Lung (tissue), 12 donors: Measurements from ENCODE around the gene ADI1. TPM values are rescaled to one million over a fixed set of nuclear protein-coding genes. Genes with fewer than 3 reads are reported as not detected.

Source experiments
- ATAC-seq: fragments of 200-7000 bp; cut with Tn5 transposase; one replicate; pipeline ENCODE4 v1.9.1; 2020; ENCODE audit warnings: moderate number of reproducible peaks; ENCODE audit not compliant: insufficient read depth, low FRiP score
- DNase-seq, 3 donors: peaks; one replicate each; pipeline ENCODE4 v3.0.0-alpha.2; 2013 to 2017
- H3K27ac ChIP-seq, 2 donors: one replicate each; pipeline ENCODE4 v1.5.1; 2013; ENCODE audit warnings: mild to moderate bottlenecking in 2 of 2, moderate library complexity in 2 of 2, control low read depth in 1 of 2, inconsistent platforms in 1 of 2, low read depth in 1 of 2, low read length in 1 of 2
- H3K27me3 ChIP-seq, 3 donors: one replicate each; pipeline ENCODE4 v1.5.1; 2013; ENCODE audit warnings: low read length in 2 of 3; ENCODE audit not compliant: control insufficient read depth in 3 of 3, insufficient read depth in 3 of 3
- H3K36me3 ChIP-seq, 4 donors: one replicate each; pipeline ENCODE4 v1.5.1; 2013; ENCODE audit warnings: low read length in 4 of 4, mild to moderate bottlenecking in 1 of 4, moderate library complexity in 1 of 4; ENCODE audit not compliant: control insufficient read depth in 4 of 4, insufficient read depth in 4 of 4
- H3K4me1 ChIP-seq, 5 donors: one replicate each; pipeline ENCODE4 v1.5.1; 2013; ENCODE audit warnings: low read length in 5 of 5, mild to moderate bottlenecking in 2 of 5, moderate library complexity in 1 of 5; ENCODE audit not compliant: control insufficient read depth in 5 of 5, insufficient read depth in 5 of 5
- H3K4me3 ChIP-seq: one replicate; pipeline ENCODE4 v1.5.1; 2013; ENCODE audit warnings: mild to moderate bottlenecking, control low read depth, moderate library complexity
- H3K9ac ChIP-seq, 2 donors: one replicate each; pipeline ENCODE4 v1.5.1; 2013; ENCODE audit warnings: low read length in 2 of 2, control low read depth in 1 of 2; ENCODE audit not compliant: insufficient read depth in 1 of 2
- H3K9me3 ChIP-seq, 4 donors: one replicate each; pipeline ENCODE4 v1.5.1; 2013; ENCODE audit warnings: low read length in 3 of 4, mild to moderate bottlenecking in 1 of 4, moderate library complexity in 1 of 4; ENCODE audit not compliant: control insufficient read depth in 4 of 4, insufficient read depth in 3 of 4
- CTCF ChIP-seq: IDR thresholded peaks from 2 replicates; pipeline ENCODE4 v1.5.1; 2012; ENCODE audit warnings: mild to moderate bottlenecking; ENCODE audit errors: control extremely low read depth, extremely low read depth
- WGBS, 2 donors: extraction: QIAGEN DNeasy Blood & Tissue Kit; methylation state at CpG; one replicate each; pipeline ENCODE4 v1.1.7; 2013; 5-methylcytosine and 5-hydroxymethylcytosine counted together
- polyA plus RNA-seq, 2 donors: library from polyadenylated mRNA; stranded (reverse); fragments of 200-250 nt; gene quantifications; one replicate each; pipeline ENCODE4 v1.2.1, GENCODE V29; 2013
- total RNA-seq, 2 donors: library from RNA; depleted of rRNA in 1 of 2; stranded (reverse); fragments of >200 nt in 1 of 2; gene quantifications; one replicate each; pipeline ENCODE4 v1.2.1, GENCODE V29; 2014 to 2021
- donor health status: control.
- donor health status: control.
- donor health status: Bipolar disorder and iron deficiency.
- donor health status: healthy.
- donor health status: DM: yes; HTN: yes; CAD: no.

ADI1 gene
- total and polyA plus RNA-seq, 4 donors, result 46.8 to 65.2 (median 55.9) TPM

GRCh38 chr2:3470856-3471737 is 48.2 kb downstream of the ADI1 start:
- peak in 1 of 3 donors; percentile 48 for DNase-seq
- Histone ChIP-seq H3K9me3 (no peaks in the 10 kb centered on the region), H3K4me3 (no peak overlapping the region), H3K36me3 (peaks cover 0 to 47% (median 33%) of the 10 kb centered on the region in 4 donors), H3K27ac (peak overlapping the region; percentile 35 to 54), H3K4me1 (peaks cover 0 to 9% (median 2%) of the 10 kb centered on the region in 5 donors), H3K9ac (no peak overlapping the region), H3K27me3 (no peaks in the 10 kb centered on the region)
- whole genome bisulfite sequencing, 2 donors, result 84 to 85% methylated on average over 17 of the region's 17 CpGs
- no peak for ATAC-seq
- no peak for TF ChIP-seq CTCF

DNA sequence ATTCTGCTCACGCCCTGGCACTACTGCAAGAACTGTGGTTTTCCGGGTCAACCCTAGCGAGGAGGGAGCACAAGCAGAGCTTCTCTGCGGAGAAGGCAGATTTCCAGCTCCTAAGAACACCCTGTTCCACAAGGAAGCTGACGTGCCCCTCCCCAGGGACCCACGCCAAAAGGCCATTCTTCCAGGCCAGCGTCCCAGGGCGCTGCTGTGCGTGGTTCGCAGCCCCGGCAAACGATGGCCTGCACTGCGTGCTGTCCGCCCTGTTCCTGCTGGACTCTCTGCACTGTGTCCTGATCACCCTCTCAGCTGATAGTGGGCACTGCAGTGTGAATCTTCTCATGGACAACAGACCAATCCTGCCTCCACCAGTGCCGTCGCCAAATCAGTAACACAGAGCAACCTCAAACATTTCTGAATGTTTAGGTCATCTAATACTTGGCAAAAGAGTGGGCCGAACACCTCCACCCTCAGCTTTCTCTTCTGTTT is 49.1 kb downstream of the ADI1 start:
- no peak overlapping the region for H3K4me3 ChIP-seq
- H3K27ac ChIP-seq, result peak overlapping the region; percentile 35 to 90
- H3K9me3 ChIP-seq, result no peaks in the 10 kb centered on the region
- DNase-seq (peak in 1 of 3 donors; percentile 36), ATAC-seq (peak; percentile 73)
- 67 to 86% methylated on average over 17 of the region's 17 CpGs for WGBS, 2 donors
- H3K4me1 ChIP-seq, result peaks cover 0 to 9% (median 2%) of the 10 kb centered on the region in 5 donors
- no peak for TF ChIP-seq CTCF
- H3K9ac ChIP-seq, result no peak overlapping the region
- H3K36me3 ChIP-seq, result peaks cover 0 to 49% (median 34%) of the 10 kb centered on the region in 4 donors
- H3K27me3 ChIP-seq, result no peaks in the 10 kb centered on the region

- Histone ChIP-seq H3K36me3 (peaks cover 0 to 55% (median 37%) of the 10 kb centered on the region in 4 donors), H3K27ac (peak overlapping the region; percentile 35 to 90), H3K27me3 (no peaks in the 10 kb centered on the region), H3K4me1 (peaks cover 0 to 9% (median 2%) of the 10 kb centered on the region in 5 donors), H3K4me3 (no peak overlapping the region), H3K9me3 (no peaks in the 10 kb centered on the region), H3K9ac (no peak overlapping the region)
- no peak for TF ChIP-seq CTCF
- DNase-seq (no peak), ATAC-seq (no peak)
- 95 to 96% methylated on average over 7 of the region's 7 CpGs for WGBS, 2 donors
These were observed 49.8 kb downstream of the ADI1 start for GRCh38 chr2:3469486-3469885.
